D721Med (cell line): Measurements from ENCODE around the gene OR56A1.
"Not testable (repeated sequence)": the region's sequence is repeated elsewhere in the genome, so short reads cannot be mapped to it uniquely, and the experiment has no call there.

ENCODE experiments used
- DNase-seq: peaks from one replicate; pipeline ENCODE4 v3.0.0; 2011; ENCODE audit warnings: low spot score; ENCODE audit not compliant: insufficient read length
- FAIRE-seq: peaks from 2 replicates; lab custom pipeline; 2011; peaks lifted over from hg19 to GRCh38; lab: Jason Lieb, UNC
- CTCF ChIP-seq: IDR thresholded peaks from 2 replicates; pipeline ENCODE4 v1.5.1; 2012; ENCODE audit warnings: mild to moderate bottlenecking, control low read depth; ENCODE audit not compliant: insufficient read depth; ENCODE audit errors: missing control alignments

The OR56A1 gene

GRCh38 chr11:6030708-6031405 lies at the start of gene OR56A1:
OR56A1 (minus strand) TSS chr11:6030758; CDS start chr11:6027692, 3,066 bp downstream.
- DNase-seq, result no peak
- no peak for FAIRE-seq
- no peak for TF ChIP-seq CTCF

GRCh38 chr11:6079463-6079862 lies 48.9 kb upstream of the OR56A1 start:
- FAIRE-seq, result no peak
- TF ChIP-seq CTCF, result no peak
- no peak for DNase-seq

- no peak for TF ChIP-seq CTCF
- no peak for DNase-seq
- FAIRE-seq, result no peak
Observed at GRCh38 chr11:6077723-6078122, 47.2 kb upstream of the OR56A1 start.

GRCh38 chr11:6076443-6076842 lies 45.9 kb upstream of the OR56A1 start:
- not testable (repeated sequence) for FAIRE-seq

GRCh38 chr11:6067502-6067901 lies 36.9 kb upstream of the OR56A1 start:
- TF ChIP-seq CTCF, result no peak
- DNase-seq (no peak), FAIRE-seq (no peak)

More at GRCh38 chr11:6076443-6076842, 45.9 kb upstream of the OR56A1 start:
- DNase-seq, result not testable (repeated sequence)

GRCh38 chr11:6062691-6063358 lies 32.3 kb upstream of the OR56A1 start:
- FAIRE-seq, result no peak
- no peak for TF ChIP-seq CTCF
- DNase-seq, result no peak

GRCh38 chr11:6061475-6061874 lies 30.9 kb upstream of the OR56A1 start:
- DNase-seq (no peak), FAIRE-seq (no peak)
- TF ChIP-seq CTCF, result no peak
